HFFc6 (cell line): Measurements from ENCODE around the gene MCM10. TPM values are rescaled to one million over a fixed set of nuclear protein-coding genes. Genes with fewer than 3 reads are reported as not detected.

ENCODE experiments used
- DNase-seq: peaks from one replicate; pipeline ENCODE4 v3.0.0-alpha.2; 2018
- H3K27ac Mint-ChIP-seq: 2 replicates; pipeline ENCODE4 v1.8.0; 2020; ENCODE audit warnings: mild to moderate bottlenecking, mixed read lengths
- H3K27me3 Mint-ChIP-seq: 2 replicates; pipeline ENCODE4 v1.8.0; 2021; ENCODE audit warnings: mild to moderate bottlenecking, moderate library complexity, mixed read lengths; ENCODE audit not compliant: insufficient read depth
- H3K36me3 Mint-ChIP-seq: 2 replicates; pipeline ENCODE4 v1.8.0; 2021; ENCODE audit warnings: low read depth, mixed read lengths
- H3K4me1 Mint-ChIP-seq: 2 replicates; pipeline ENCODE4 v1.8.0; 2020; ENCODE audit warnings: low read depth, mixed read lengths
- H3K4me3 Mint-ChIP-seq: 2 replicates; pipeline ENCODE4 v1.8.0; 2020; ENCODE audit warnings: mild to moderate bottlenecking, moderate library complexity, mixed read lengths
- H3K9me3 Mint-ChIP-seq: 2 replicates; pipeline ENCODE4 v1.8.0; 2020; ENCODE audit warnings: mild to moderate bottlenecking, mixed read lengths
- CTCF ChIP-seq: fragments of 200-600 bp; sonication (generic); IDR thresholded peaks from 2 replicates; pipeline ENCODE4 v1.5.0; 2021; ENCODE audit warnings: antibody characterized with exemption, mild to moderate bottlenecking
- total RNA-seq, 6 experiments: library from RNA; stranded (reverse); fragmentation: NEBNext Ultra II Directional; extraction: Animal tissue kit (Norgen Biotek cat#: 25700); gene quantifications; 2 replicates in 1 of 6; 3 replicates in 5 of 6; pipeline ENCODE4 v1.2.3, GENCODE V29; 2021

Gene MCM10
- total RNA-seq, 6 experiments from 2014 or later: 8.3 to 18.4 (median 15.7) TPM

GRCh38 chr10:13206546-13207443 lies 45.4 kb downstream of the MCM10 start:
- Mint-ChIP-seq H3K9me3 (no peaks in the 10 kb centered on the region), H3K4me3 (no peak overlapping the region), H3K4me1 (peaks cover 2% of the 10 kb centered on the region; the same call in 1 of the 2 replicates), H3K27me3 (peaks cover 3% of the 10 kb centered on the region; the same call in 1 of the 2 replicates), H3K27ac (no peak overlapping the region; the same call in 1 of the 2 replicates), H3K36me3 (peaks cover 6% of the 10 kb centered on the region; the same call in 1 of the 2 replicates)
- peak; percentile 29 for DNase-seq
- TF ChIP-seq CTCF: peak; percentile 83

DNA sequence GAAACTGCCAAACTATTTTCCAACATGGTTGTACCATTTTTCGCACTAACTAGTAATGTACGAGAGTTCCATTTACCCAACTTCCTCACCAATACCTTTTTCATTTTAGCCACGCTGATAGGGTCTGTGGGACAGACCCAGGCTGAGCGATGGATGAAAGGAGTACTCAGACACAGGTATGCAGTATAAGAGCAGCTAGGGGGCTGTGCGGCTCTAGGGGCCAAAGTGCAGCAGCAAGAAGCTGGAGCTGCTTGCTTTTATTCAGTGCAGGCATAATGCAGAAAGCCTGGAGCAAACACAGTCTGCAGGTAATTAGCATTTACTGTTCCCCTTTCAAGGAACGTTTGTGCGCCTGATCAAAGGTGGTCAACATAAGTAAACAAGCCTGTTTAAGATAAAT lies 51.8 kb downstream of the MCM10 start:
- DNase-seq: no peak
- no peaks in the 10 kb centered on the region; the same call in 1 of the 2 replicates for H3K36me3 Mint-ChIP-seq
- no peak for TF ChIP-seq CTCF
- H3K27me3 Mint-ChIP-seq: no peaks in the 10 kb centered on the region
- no peak overlapping the region for H3K4me3 Mint-ChIP-seq
- no peaks in the 10 kb centered on the region for H3K4me1 Mint-ChIP-seq
- H3K9me3 Mint-ChIP-seq: no peaks in the 10 kb centered on the region
- H3K27ac Mint-ChIP-seq: no peak overlapping the region

DNA sequence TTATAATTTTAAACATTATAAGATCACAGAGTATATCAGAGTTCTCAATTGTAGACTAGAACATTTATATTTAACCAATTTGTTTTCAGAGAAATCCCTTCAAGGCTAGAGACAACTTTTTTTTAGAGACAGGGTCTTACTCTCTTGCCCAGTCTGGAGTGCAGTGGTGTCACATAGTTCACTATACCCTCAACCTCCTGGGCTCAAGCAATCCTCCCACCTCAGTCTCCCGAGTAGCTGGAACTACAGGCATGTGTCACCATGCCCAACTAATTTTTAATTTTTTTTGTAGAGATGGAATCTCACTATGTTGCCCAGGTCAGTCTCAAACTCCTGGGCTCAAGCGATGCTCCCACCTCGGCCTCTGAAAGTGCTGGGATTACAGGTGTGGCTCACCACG lies 57.5 kb downstream of the MCM10 start:
- no peak for DNase-seq
- no peaks in the 10 kb centered on the region for H3K36me3 Mint-ChIP-seq
- no peaks in the 10 kb centered on the region for H3K4me1 Mint-ChIP-seq
- TF ChIP-seq CTCF: no peak
- H3K27me3 Mint-ChIP-seq: peaks cover 3% of the 10 kb centered on the region; the same call in 1 of the 2 replicates
- no peak overlapping the region for H3K27ac Mint-ChIP-seq
- H3K4me3 Mint-ChIP-seq: no peak overlapping the region
- no peaks in the 10 kb centered on the region for H3K9me3 Mint-ChIP-seq

DNA sequence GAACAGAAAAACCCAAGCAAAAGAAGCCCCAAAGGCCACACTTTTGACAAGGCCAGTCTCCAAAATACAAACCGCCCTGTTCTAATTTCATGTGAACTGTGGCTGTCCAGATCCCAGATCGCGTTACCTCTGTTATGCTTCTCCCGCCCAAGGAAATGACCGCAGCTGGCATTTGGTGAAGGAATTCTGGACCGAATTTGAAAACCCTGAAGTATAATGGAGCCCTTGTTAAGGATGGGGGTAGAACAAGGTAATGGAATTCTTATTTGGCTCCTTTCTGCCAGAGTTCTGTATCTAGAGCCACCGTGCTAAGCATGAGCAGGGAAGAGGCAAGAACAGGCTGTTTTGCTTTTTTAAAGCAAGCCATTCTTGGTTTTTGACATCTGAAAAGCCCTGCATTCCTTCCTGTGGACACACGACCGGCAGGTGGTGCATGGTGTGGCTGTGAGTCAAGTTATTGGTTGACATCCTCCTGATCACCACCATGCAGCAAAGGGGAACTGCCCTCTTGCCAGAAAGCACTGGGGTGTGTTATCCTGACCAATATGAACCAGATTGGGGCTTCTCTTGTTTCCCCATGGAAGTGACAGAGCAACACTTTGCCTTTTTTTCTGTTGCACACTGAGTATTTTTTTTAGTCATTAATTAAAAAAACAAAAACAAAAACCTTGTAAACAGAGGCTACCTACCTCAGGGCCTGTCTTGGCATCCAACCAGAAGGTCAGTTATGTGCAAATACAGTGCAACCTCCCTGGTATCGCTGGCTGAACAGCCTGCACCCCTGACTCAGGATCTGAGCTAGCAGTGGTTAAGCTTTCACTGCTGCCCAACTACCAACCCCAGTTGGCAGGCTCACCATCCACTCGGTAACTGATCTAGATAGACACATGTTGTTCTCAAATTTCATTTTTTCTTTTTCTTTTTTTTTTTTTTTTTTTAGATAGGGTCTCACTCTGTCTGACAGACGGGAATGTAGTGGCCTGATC lies 58.6 kb downstream of the MCM10 start:
- Mint-ChIP-seq H3K27me3 (peaks cover 6% of the 10 kb centered on the region; the same call in 1 of the 2 replicates), H3K36me3 (no peaks in the 10 kb centered on the region), H3K27ac (no peak overlapping the region), H3K4me1 (no peaks in the 10 kb centered on the region), H3K9me3 (no peaks in the 10 kb centered on the region), H3K4me3 (no peak overlapping the region)
- peak; percentile 5 for DNase-seq
- TF ChIP-seq CTCF: peak; percentile 51

DNA sequence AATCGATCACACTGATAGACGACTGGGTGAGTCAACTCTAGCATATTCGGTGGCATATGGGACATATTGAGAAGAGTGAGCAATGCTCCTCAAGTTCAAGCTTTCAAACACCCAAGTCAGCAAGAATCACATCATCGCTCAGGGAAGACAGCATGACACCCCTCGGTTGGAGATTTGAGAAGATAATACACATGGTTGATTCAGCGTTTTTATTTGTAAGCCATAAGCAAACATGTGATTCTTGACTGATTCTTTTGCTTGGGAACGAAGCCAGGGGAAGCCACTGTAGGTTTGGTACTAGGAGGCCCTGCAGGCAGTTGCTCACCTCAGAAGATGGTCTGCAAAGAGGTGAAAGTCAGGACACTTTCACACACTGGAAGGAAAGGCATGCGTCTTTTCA lies 60.2 kb downstream of the MCM10 start:
- Mint-ChIP-seq H3K4me3 (no peak overlapping the region), H3K9me3 (no peaks in the 10 kb centered on the region), H3K27ac (no peak overlapping the region), H3K36me3 (no peaks in the 10 kb centered on the region), H3K4me1 (no peaks in the 10 kb centered on the region), H3K27me3 (peaks cover 8% of the 10 kb centered on the region)
- TF ChIP-seq CTCF: no peak
- no peak for DNase-seq
